Measurements from ENCODE around the gene CCDC57.

DNA sequence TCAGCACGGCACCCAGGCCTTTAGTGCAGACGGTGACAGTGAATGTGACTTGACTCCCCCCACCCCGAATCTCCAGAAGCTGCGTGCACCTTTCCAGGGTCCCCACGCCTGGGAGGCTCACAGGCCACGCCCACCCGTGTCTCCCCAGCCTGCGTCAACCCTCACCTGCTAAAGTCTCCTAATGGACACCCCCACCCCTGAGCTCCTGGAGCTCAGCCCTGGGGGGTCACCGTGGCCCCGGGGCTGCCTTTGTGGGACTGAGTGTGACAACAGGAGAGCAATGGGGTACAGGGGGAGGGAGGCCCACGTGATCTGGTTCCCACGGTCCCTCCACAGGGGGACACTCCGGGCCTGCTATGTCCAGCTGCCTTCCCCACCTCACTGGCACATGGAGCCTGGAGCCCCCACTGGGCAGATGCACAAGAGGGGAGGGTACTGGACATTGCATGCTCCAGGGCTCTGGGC lies 107.2 kb downstream of the CCDC57 start:
- no peak for TF ChIP-seq GABPA (IDR thresholded peaks at IDR 0.05 in 1 of 2, conservative IDR thresholded peaks at IDR 0.05 in 1 of 2)
- TF ChIP-seq JUND (IDR thresholded peaks at IDR 0.05): no peak
- no peak for TF ChIP-seq SP1 (IDR thresholded peaks at IDR 0.05)
- TF ChIP-seq, protein P1, sequence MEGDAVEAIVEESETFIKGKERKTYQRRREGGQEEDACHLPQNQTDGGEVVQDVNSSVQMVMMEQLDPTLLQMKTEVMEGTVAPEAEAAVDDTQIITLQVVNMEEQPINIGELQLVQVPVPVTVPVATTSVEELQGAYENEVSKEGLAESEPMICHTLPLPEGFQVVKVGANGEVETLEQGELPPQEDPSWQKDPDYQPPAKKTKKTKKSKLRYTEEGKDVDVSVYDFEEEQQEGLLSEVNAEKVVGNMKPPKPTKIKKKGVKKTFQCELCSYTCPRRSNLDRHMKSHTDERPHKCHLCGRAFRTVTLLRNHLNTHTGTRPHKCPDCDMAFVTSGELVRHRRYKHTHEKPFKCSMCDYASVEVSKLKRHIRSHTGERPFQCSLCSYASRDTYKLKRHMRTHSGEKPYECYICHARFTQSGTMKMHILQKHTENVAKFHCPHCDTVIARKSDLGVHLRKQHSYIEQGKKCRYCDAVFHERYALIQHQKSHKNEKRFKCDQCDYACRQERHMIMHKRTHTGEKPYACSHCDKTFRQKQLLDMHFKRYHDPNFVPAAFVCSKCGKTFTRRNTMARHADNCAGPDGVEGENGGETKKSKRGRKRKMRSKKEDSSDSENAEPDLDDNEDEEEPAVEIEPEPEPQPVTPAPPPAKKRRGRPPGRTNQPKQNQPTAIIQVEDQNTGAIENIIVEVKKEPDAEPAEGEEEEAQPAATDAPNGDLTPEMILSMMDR (IDR thresholded peaks at IDR 0.05; ENCODE audit: low read depth, low read length, missing input control): no peak
- TF ChIP-seq, protein P2, sequence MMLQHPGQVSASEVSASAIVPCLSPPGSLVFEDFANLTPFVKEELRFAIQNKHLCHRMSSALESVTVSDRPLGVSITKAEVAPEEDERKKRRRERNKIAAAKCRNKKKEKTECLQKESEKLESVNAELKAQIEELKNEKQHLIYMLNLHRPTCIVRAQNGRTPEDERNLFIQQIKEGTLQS (IDR thresholded peaks at IDR 0.05): no peak
- no peak for TF ChIP-seq YY1 (IDR thresholded peaks at IDR 0.05)
- TF ChIP-seq, protein P3, sequence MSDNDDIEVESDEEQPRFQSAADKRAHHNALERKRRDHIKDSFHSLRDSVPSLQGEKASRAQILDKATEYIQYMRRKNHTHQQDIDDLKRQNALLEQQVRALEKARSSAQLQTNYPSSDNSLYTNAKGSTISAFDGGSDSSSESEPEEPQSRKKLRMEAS (IDR thresholded peaks at IDR 0.05): no peak
- TF ChIP-seq HNF4G (IDR thresholded peaks at IDR 0.05): no peak
- TF ChIP-seq TAF1 (conservative IDR thresholded peaks at IDR 0.05): no peak
- no peak for TF ChIP-seq RAD21 (IDR thresholded peaks at IDR 0.05)
- no peak for TF ChIP-seq EGR1 (IDR thresholded peaks at IDR 0.05; ENCODE audit: low read depth in 2 of 2)
- no peak for TF ChIP-seq RXRA (IDR thresholded peaks at IDR 0.05)

Data from liver (tissue), 3 donors.